H1 (cell line): ENCODE data around the gene CTNNBL1. TPM values are rescaled to one million over a fixed set of nuclear protein-coding genes. Genes with fewer than 3 reads are reported as not detected.

ENCODE experiments used
- CTCF ChIA-PET: fragments of 300-600 bp; sonication (Branson Sonifier 250); formaldehyde crosslinking; loops from one replicate; lab custom pipeline; 2021; ENCODE audit not compliant: partially characterized antibody; lab: Charles Lee
- POLR2A ChIA-PET: fragments of 300-600 bp; sonication (Branson Sonifier 250); formaldehyde crosslinking; loops from one replicate; lab custom pipeline; 2021; ENCODE audit warnings: inconsistent platforms; ENCODE audit not compliant: partially characterized antibody; lab: Charles Lee
- DNase-seq, 2 experiments: peaks; one replicate each; pipeline versions ENCODE4 v3.0.0 to v3.0.0-alpha.2; 2010 to 2022; ENCODE audit warnings: low spot score in 2 of 2, low read depth in 1 of 2, mixed read lengths in 1 of 2
- FAIRE-seq: peaks from 2 replicates; lab custom pipeline; 2011; peaks lifted over from hg19 to GRCh38; lab: Jason Lieb, UNC
- H2AFZ ChIP-seq: 2 replicates; pipeline ENCODE4 v1.8.1; 2012; ENCODE audit warnings: low read length, inconsistent platforms
- H2AK5ac ChIP-seq: 2 replicates; pipeline ENCODE4 v1.6.1; 2013; ENCODE audit warnings: low read depth, low read length
- H2BK120ac ChIP-seq: replicated peaks from 2 replicates; pipeline ENCODE3; 2013; ENCODE audit warnings: low read depth, low read length, inconsistent platforms
- H2BK12ac ChIP-seq: 2 replicates; pipeline ENCODE4 v1.6.1; 2013; ENCODE audit warnings: low read depth, low read length
- H2BK15ac ChIP-seq: 2 replicates; pipeline ENCODE4 v1.6.1; 2013; ENCODE audit warnings: low read length
- H2BK20ac ChIP-seq: 2 replicates; pipeline ENCODE4 v1.6.1; 2013; ENCODE audit warnings: low read length
- H2BK5ac ChIP-seq: 2 replicates; pipeline ENCODE4 v1.6.1; 2013; ENCODE audit warnings: low read depth, low read length
- H3K14ac ChIP-seq: 2 replicates; pipeline ENCODE4 v1.6.1; 2013; ENCODE audit warnings: inconsistent platforms; ENCODE audit not compliant: insufficient read length
- H3K18ac ChIP-seq: 2 replicates; pipeline ENCODE4 v1.6.1; 2013; ENCODE audit warnings: low read length; ENCODE audit errors: extremely low read depth
- H3K23ac ChIP-seq: 2 replicates; pipeline ENCODE4 v1.6.1; 2013; ENCODE audit warnings: inconsistent platforms; ENCODE audit not compliant: insufficient read length
- H3K23me2 ChIP-seq: 2 replicates; pipeline ENCODE4 v1.6.1; 2013; ENCODE audit warnings: low read depth, low read length
- H3K27ac ChIP-seq: 2 replicates; pipeline ENCODE4 v1.6.1; 2011; ENCODE audit warnings: low read depth, low read length, inconsistent platforms
- H3K27me3 ChIP-seq, 4 experiments: replicated peaks in 1 of 4; 1 replicate in 1 of 4; 2 replicates in 3 of 4; pipeline versions ENCODE4 v1.6.1 to v1.8.1; 2011 to 2013; ENCODE audit warnings: low read length in 3 of 4, mild to moderate bottlenecking in 3 of 4, inconsistent platforms in 2 of 4, mixed read lengths in 2 of 4, moderate library complexity in 1 of 4; ENCODE audit not compliant: control insufficient read depth in 3 of 4, insufficient read depth in 3 of 4; ENCODE audit errors: extremely low read depth in 1 of 4
- H3K36me3 ChIP-seq, 4 experiments: 2 replicates each; pipeline versions ENCODE4 v1.6.1 to v1.8.1; 2011 to 2013; ENCODE audit warnings: mild to moderate bottlenecking in 4 of 4, low read length in 3 of 4, moderate library complexity in 2 of 4, control low read depth in 1 of 4, inconsistent platforms in 1 of 4; ENCODE audit not compliant: insufficient read depth in 4 of 4, control insufficient read depth in 2 of 4
- H3K4ac ChIP-seq: replicated peaks from 2 replicates; pipeline ENCODE3; 2013; ENCODE audit warnings: low read length, low read depth, mixed read lengths, inconsistent platforms; ENCODE audit not compliant: insufficient read length
- H3K4me1 ChIP-seq, 4 experiments: replicated peaks in 1 of 4; 1 replicate in 1 of 4; 2 replicates in 3 of 4; pipeline versions ENCODE4 v1.6.1 to v1.8.1; 2011 to 2013; ENCODE audit warnings: low read length in 3 of 4, inconsistent platforms in 2 of 4, mixed read lengths in 1 of 4; ENCODE audit not compliant: insufficient read depth in 4 of 4, control insufficient read depth in 3 of 4
- H3K4me2 ChIP-seq, 2 experiments: 2 replicates each; pipeline versions ENCODE4 v1.6.1 to v1.8.1; 2011 to 2013; ENCODE audit warnings: low read depth in 2 of 2, low read length in 2 of 2, control low read depth in 1 of 2, inconsistent platforms in 1 of 2, mild to moderate bottlenecking in 1 of 2; ENCODE audit not compliant: insufficient read depth in 1 of 2
- H3K4me3 ChIP-seq, 4 experiments: fragments of 200-600, 300-600 bp in 1 of 4; sonication (generic), shearing (Covaris generic), sonication (Bioruptor Twin) in 1 of 4; 2 replicates each; pipeline versions ENCODE4 v1.5.1 to v1.8.1; 2011 to 2016; ENCODE audit warnings: low read length in 4 of 4, low read depth in 3 of 4, control low read depth in 2 of 4, inconsistent platforms in 2 of 4, mild to moderate bottlenecking in 2 of 4, mixed read lengths in 1 of 4, moderate library complexity in 1 of 4; ENCODE audit not compliant: insufficient read depth in 2 of 4; ENCODE audit errors: extremely low read depth in 1 of 4
- H3K56ac ChIP-seq: replicated peaks from 2 replicates; pipeline ENCODE3; 2013; ENCODE audit warnings: low read depth, mild to moderate bottlenecking, mixed read lengths, low read length, inconsistent platforms; ENCODE audit not compliant: insufficient read length
- H3K79me1 ChIP-seq: 2 replicates; pipeline ENCODE4 v1.6.1; 2013; ENCODE audit warnings: low read depth, low read length, control low read depth
- H3K79me2 ChIP-seq, 2 experiments: 2 replicates each; pipeline versions ENCODE4 v1.6.1 to v1.8.1; 2012 to 2013; ENCODE audit warnings: low read length in 2 of 2, mild to moderate bottlenecking in 2 of 2, inconsistent platforms in 1 of 2; ENCODE audit not compliant: insufficient read depth in 2 of 2, control insufficient read depth in 1 of 2
- H3K9ac ChIP-seq, 4 experiments: replicated peaks in 1 of 4; 1 replicate in 1 of 4; 2 replicates in 3 of 4; pipeline versions ENCODE4 v1.6.1 to v1.8.1; 2011 to 2013; ENCODE audit warnings: low read depth in 3 of 4, low read length in 3 of 4, control low read depth in 2 of 4, mild to moderate bottlenecking in 2 of 4, moderate library complexity in 2 of 4, inconsistent platforms in 1 of 4; ENCODE audit errors: extremely low read depth in 1 of 4
- H3K9me3 ChIP-seq, 2 experiments: 2 replicates each; pipeline versions ENCODE4 v1.6.1 to v1.8.1; 2012 to 2013; ENCODE audit warnings: mild to moderate bottlenecking in 2 of 2, moderate library complexity in 2 of 2, control low read depth in 1 of 2, inconsistent platforms in 1 of 2, low read depth in 1 of 2, low read length in 1 of 2, mixed read lengths in 1 of 2; ENCODE audit not compliant: insufficient read depth in 2 of 2
- H4K20me1 ChIP-seq, 2 experiments: replicated peaks in 1 of 2; 2 replicates each; pipeline versions ENCODE3 to v1.8.1; 2011 to 2013; ENCODE audit warnings: inconsistent platforms in 2 of 2, low read length in 2 of 2, mild to moderate bottlenecking in 1 of 2; ENCODE audit not compliant: insufficient read depth in 2 of 2, control insufficient read depth in 1 of 2
- H4K5ac ChIP-seq: 2 replicates; pipeline ENCODE4 v1.6.1; 2013; ENCODE audit warnings: low read length, low read depth, mixed read lengths, inconsistent platforms; ENCODE audit not compliant: insufficient read length
- H4K8ac ChIP-seq: 2 replicates; pipeline ENCODE4 v1.8.0; 2013; ENCODE audit warnings: mild to moderate bottlenecking, moderate library complexity, low read length, inconsistent platforms; ENCODE audit not compliant: insufficient read depth; ENCODE audit errors: extremely low read depth
- H4K91ac ChIP-seq: replicated peaks from 2 replicates; pipeline ENCODE3; 2013; ENCODE audit warnings: low read length, mixed read lengths, inconsistent platforms; ENCODE audit not compliant: insufficient read length
- BCL11A ChIP-seq, 2 experiments: IDR thresholded peaks; one replicate each; pipeline ENCODE4 v1.6.1; 2011; ENCODE audit warnings: low read depth in 2 of 2, low read length in 2 of 2, mild to moderate bottlenecking in 2 of 2
- BRCA1 ChIP-seq: IDR thresholded peaks from 2 replicates; pipeline ENCODE4 v1.6.1; 2012; ENCODE audit warnings: low read depth, low read length, improper control_type of control experiment
- CREB1 ChIP-seq: IDR thresholded peaks from 2 replicates; pipeline ENCODE4 v1.6.1; 2012; ENCODE audit warnings: inconsistent platforms
- HDAC6 ChIP-seq: IDR thresholded peaks from one replicate; pipeline ENCODE4 v1.7.1; 2012; ENCODE audit warnings: low read depth, mild to moderate bottlenecking, inconsistent platforms, low read length, moderate library complexity
- KDM4A ChIP-seq: IDR thresholded peaks from one replicate; pipeline ENCODE4 v1.7.1; 2012; ENCODE audit warnings: low read depth, mild to moderate bottlenecking, moderate library complexity, low read length, inconsistent platforms; ENCODE audit not compliant: severe bottlenecking
- MAFK ChIP-seq: IDR thresholded peaks from 2 replicates; pipeline ENCODE4 v1.6.1; 2012; ENCODE audit warnings: low read depth, mild to moderate bottlenecking, improper control_type of control experiment, low read length
- POLR2AphosphoS5 ChIP-seq: IDR thresholded peaks from 2 replicates; pipeline ENCODE4 v1.6.1; 2011; ENCODE audit warnings: low read depth, low read length
- RAD21 ChIP-seq, 2 experiments: IDR thresholded peaks in 1 of 2; conservative IDR thresholded peaks in 1 of 2; 2 replicates each; pipeline ENCODE4 v1.6.1; 2011; ENCODE audit warnings: low read depth in 2 of 2, low read length in 2 of 2, improper control_type of control experiment in 1 of 2, inconsistent platforms in 1 of 2, mild to moderate bottlenecking in 1 of 2, moderate library complexity in 1 of 2
- RBBP5 ChIP-seq: IDR thresholded peaks from 2 replicates; pipeline ENCODE4 v1.7.1; 2012; ENCODE audit warnings: low read depth, mild to moderate bottlenecking, inconsistent platforms, low read length, moderate library complexity, borderline replicate concordance
- RFX5 ChIP-seq: IDR thresholded peaks from 2 replicates; pipeline ENCODE4 v1.6.1; 2011; ENCODE audit warnings: low read depth, low read length, improper control_type of control experiment, borderline replicate concordance
- SIRT6 ChIP-seq: IDR thresholded peaks from one replicate; pipeline ENCODE4 v1.7.1; 2012; ENCODE audit warnings: low read length, inconsistent platforms
- SP2 ChIP-seq: IDR thresholded peaks from 2 replicates; pipeline ENCODE4 v1.6.1; 2012; ENCODE audit warnings: mild to moderate bottlenecking, low read length, inconsistent platforms
- TAF7 ChIP-seq: optimal IDR thresholded peaks from 2 replicates; pipeline ENCODE3; 2011; ENCODE audit warnings: low read depth, mild to moderate bottlenecking, inconsistent platforms, low read length, moderate library complexity, borderline replicate concordance
- TBP ChIP-seq: IDR thresholded peaks from 2 replicates; pipeline ENCODE4 v1.6.1; 2011; ENCODE audit warnings: low read depth, low read length, improper control_type of control experiment
- WGBS, 2 experiments: shearing (Covaris generic) in 1 of 2; methylation state at CpG; one replicate each; pipeline versions ENCODE4 v1.1.6 to v1.1.7; 2013 to 2015; ENCODE audit warnings: low lambda C conversion rate in 2 of 2, mixed read lengths in 2 of 2, inconsistent platforms in 1 of 2, low coverage in 1 of 2, missing lambda C conversion rate in 1 of 2; ENCODE audit not compliant: insufficient replicate concordance in 2 of 2, insufficient coverage in 1 of 2, insufficient read length in 1 of 2; ENCODE audit errors: extremely low coverage in 1 of 2, missing lambda C conversion rate in 1 of 2; 5-methylcytosine and 5-hydroxymethylcytosine counted together
- polyA plus RNA-seq, 7 experiments: library from polyadenylated mRNA; depleted of rRNA in 3 of 7; stranded (reverse) in 5 of 7; unstranded in 2 of 7; fragments of >200 nt in 5 of 7; fragments of 200-250 nt in 2 of 7; gene quantifications; 1 replicate in 5 of 7; 2 replicates in 1 of 7; 4 replicates in 1 of 7; pipeline versions ENCODE4 v1.2.1 to v1.2.3, GENCODE V29; 2011 to 2013; ENCODE audit warnings: missing spikeins in 2 of 7, mixed read lengths in 2 of 7
- total RNA-seq: library from RNA; stranded (reverse); fragmentation: NEBNext Ultra II Directional; extraction: Animal tissue kit (Norgen Biotek cat#: 25700); gene quantifications from 2 replicates; pipeline ENCODE4 v1.2.1, GENCODE V29; 2021
- TF ChIP-seq, protein P1 (sequence below): IDR thresholded peaks from 2 replicates; pipeline ENCODE4 v1.6.1; 2012; ENCODE audit warnings: inconsistent platforms

Gene CTNNBL1
- total and polyA plus RNA-seq, 2 of the 8 experiments (the other 6 are each of a cell fraction or from before 2014, with no cell fraction given) = 19.6 to 81.6 TPM

DNA sequence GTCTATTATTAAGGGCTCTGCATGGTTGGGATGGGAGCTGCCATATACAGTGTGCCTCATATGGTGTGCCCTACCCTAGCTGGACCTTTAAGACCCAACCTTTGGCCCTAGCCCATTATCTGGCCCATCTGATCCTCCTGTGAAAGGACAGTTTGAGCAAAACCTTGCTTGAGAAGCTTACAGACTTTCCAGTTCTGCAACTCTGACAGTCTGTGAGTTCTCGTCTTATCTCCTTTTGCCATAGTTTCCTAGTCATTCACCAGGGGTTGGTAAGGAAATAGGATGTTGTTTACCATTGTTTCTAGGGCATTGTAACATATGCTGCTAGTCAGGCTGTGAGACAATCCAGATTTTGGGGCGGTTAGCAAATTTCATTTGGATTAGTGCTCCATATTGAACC is 17.2 kb downstream of the CTNNBL1 start:
- no peak overlapping the region for H3K9ac ChIP-seq
- no peaks in the 10 kb centered on the region for H3K23me2 ChIP-seq
- H2AK5ac ChIP-seq = no peak overlapping the region
- no peak overlapping the region for H4K5ac ChIP-seq
- no peak overlapping the region for H2BK5ac ChIP-seq
- DNase-seq (no peak), FAIRE-seq (no peak)
- ChIA-PET POLR2A (no interaction called here), CTCF (interaction anchor here (0.8 to 1.7 kb wide), 3 partner anchors 15 to 131 kb away, joined by 3 read pairs; no protein-coding TSS in a partner anchor)
- no peak overlapping the region for H4K91ac ChIP-seq
- H3K4ac ChIP-seq = no peak overlapping the region
- no peak overlapping the region for H2AFZ ChIP-seq
- no peak overlapping the region for H2BK12ac ChIP-seq
- no peak overlapping the region for H2BK20ac ChIP-seq
- no peak overlapping the region for H3K56ac ChIP-seq
- H3K23ac ChIP-seq = no peak overlapping the region
- 90% methylated on average over 2 of the region's 2 CpGs; no CpG with 5 or more reads in 1 of the 2 experiments for WGBS, 2 experiments
- no peak overlapping the region for H3K27ac ChIP-seq
- no peaks in the 10 kb centered on the region for H3K36me3 ChIP-seq
- no peak overlapping the region for H3K18ac ChIP-seq
- no peaks in the 10 kb centered on the region; the same call in 1 of the 2 replicates for H3K79me1 ChIP-seq
- H3K14ac ChIP-seq = no peak overlapping the region
- H4K20me1 ChIP-seq = no peaks in the 10 kb centered on the region
- no peak overlapping the region for H4K8ac ChIP-seq
- H2BK120ac ChIP-seq = no peak overlapping the region
- no peak overlapping the region for H2BK15ac ChIP-seq
- H3K4me1 ChIP-seq = 0 out of 7 replicates have a peak, but pooled peaks cover 0 to 5% (median 0%) of the 10 kb centered on the region in 4 experiments
- no peaks in the 10 kb centered on the region for H3K9me3 ChIP-seq
- no peak overlapping the region for H3K4me3 ChIP-seq
- H3K27me3 ChIP-seq = no peaks in the 10 kb centered on the region
- H3K79me2 ChIP-seq = peaks cover 0 to 40% of the 10 kb centered on the region in 2 experiments; a peak in 3 of 4 replicates
- H3K4me2 ChIP-seq = no peak overlapping the region
- TF ChIP-seq RAD21 (IDR thresholded peaks at IDR 0.05 in 1 of 2, conservative IDR thresholded peaks at IDR 0.05 in 1 of 2; ENCODE audit: low read depth in 2 of 2, low read length in 2 of 2) (no peak), SP2 (no peak), HDAC6 (no peak), SIRT6 (no peak), CREB1 (no peak), TBP (no peak), RFX5 (no peak), BCL11A (IDR thresholded peaks at IDR 0.05; ENCODE audit: low read depth in 2 of 2, low read length in 2 of 2) (no peak), MAFK (no peak), TAF7 (no peak), RBBP5 (no peak), KDM4A (no peak), BRCA1 (no peak), POLR2AphosphoS5 (no peak)
- TF ChIP-seq, protein P1, sequence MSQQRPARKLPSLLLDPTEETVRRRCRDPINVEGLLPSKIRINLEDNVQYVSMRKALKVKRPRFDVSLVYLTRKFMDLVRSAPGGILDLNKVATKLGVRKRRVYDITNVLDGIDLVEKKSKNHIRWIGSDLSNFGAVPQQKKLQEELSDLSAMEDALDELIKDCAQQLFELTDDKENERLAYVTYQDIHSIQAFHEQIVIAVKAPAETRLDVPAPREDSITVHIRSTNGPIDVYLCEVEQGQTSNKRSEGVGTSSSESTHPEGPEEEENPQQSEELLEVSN = no peak
